ENCODE measurements around the gene USPL1. TPM values are rescaled to one million over a fixed set of nuclear protein-coding genes. Genes with fewer than 3 reads are reported as not detected.
"Not testable (repeated sequence)": the region's sequence is repeated elsewhere in the genome, so short reads cannot be mapped to it uniquely, and the experiment has no call there.

USPL1 gene
- total RNA-seq, 2 donors from 2014 or later = 17.9 to 19.3 TPM

DNA sequence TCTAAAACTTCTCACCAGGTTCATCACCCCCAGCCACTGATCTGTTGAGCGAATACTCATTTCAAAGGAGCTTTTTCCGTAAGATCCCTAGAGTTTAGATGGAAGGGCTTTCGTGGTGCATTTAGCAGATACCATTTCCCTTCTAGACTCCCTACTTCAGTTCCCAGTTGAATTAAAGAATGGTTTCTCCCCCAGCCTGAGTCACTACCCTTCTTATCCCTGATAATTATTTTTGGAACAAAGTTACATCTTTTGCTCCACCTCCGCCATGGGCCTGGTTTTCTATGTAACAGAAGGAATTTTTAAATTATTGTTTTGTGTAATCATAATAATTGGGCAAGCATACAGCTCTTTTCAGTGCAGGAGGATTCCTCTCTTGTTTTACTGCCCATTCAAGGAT is 22.0 kb downstream of the USPL1 start:
- H3K4me1 Mint-ChIP-seq = no peaks in the 10 kb centered on the region
- 81 to 93% methylated on average over 3 to 4 of the region's 4 CpGs for WGBS, 2 experiments (ENCODE audit: insufficient coverage in 1 of 2, insufficient read length in 1 of 2)
- H3K27me3 Mint-ChIP-seq (ENCODE audit: insufficient read depth) = no peaks in the 10 kb centered on the region
- Histone ChIP-seq H3K9ac (ENCODE audit: extremely low read depth, low read length, poor library complexity, severe bottlenecking) (no peak overlapping the region), H3K36me3 (ENCODE audit: control insufficient read depth, insufficient read depth, low read length) (peaks cover 69% of the 10 kb centered on the region), H3K27me3 (ENCODE audit: control insufficient read depth, insufficient read depth, low read length, poor library complexity, severe bottlenecking) (no peaks in the 10 kb centered on the region), H3K27ac (ENCODE audit: low read depth, low read length) (no peak overlapping the region), H3K4me1 (ENCODE audit: control insufficient read depth, insufficient read depth, low read length) (no peaks in the 10 kb centered on the region), H3K9me3 (ENCODE audit: control insufficient read depth, low read length) (peaks cover 2% of the 10 kb centered on the region), H3K4me3 (ENCODE audit: low read length) (no peak overlapping the region)
- H3K36me3 Mint-ChIP-seq (ENCODE audit: low read depth) = peaks cover 40% of the 10 kb centered on the region
- no peaks in the 10 kb centered on the region for H3K9me3 Mint-ChIP-seq
- TF ChIP-seq, protein P1, sequence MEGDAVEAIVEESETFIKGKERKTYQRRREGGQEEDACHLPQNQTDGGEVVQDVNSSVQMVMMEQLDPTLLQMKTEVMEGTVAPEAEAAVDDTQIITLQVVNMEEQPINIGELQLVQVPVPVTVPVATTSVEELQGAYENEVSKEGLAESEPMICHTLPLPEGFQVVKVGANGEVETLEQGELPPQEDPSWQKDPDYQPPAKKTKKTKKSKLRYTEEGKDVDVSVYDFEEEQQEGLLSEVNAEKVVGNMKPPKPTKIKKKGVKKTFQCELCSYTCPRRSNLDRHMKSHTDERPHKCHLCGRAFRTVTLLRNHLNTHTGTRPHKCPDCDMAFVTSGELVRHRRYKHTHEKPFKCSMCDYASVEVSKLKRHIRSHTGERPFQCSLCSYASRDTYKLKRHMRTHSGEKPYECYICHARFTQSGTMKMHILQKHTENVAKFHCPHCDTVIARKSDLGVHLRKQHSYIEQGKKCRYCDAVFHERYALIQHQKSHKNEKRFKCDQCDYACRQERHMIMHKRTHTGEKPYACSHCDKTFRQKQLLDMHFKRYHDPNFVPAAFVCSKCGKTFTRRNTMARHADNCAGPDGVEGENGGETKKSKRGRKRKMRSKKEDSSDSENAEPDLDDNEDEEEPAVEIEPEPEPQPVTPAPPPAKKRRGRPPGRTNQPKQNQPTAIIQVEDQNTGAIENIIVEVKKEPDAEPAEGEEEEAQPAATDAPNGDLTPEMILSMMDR (conservative IDR thresholded peaks at IDR 0.05) = no peak
- H3K27ac Mint-ChIP-seq = no peak overlapping the region
- H3K4me3 Mint-ChIP-seq = no peak overlapping the region
- no peak for DNase-seq

DNA sequence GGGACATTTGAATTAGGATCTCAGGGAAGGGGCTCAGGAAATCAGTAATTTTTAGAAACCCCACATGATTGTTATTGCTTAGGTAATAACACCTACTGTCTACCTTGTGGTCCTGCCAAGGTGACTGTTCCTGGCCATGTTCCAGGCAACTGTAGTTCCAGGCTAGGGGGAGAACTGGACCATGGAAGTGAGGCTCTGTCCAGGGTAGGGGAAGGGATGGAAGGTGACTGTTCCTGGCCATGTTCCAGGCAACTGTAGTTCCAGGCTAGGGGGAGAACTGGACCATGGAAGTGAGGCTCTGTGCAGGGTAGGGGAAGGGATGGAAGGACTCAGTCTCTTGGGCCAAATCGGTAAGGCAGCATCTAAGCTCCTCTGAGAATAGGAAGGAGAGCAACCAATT is 23.5 kb downstream of the USPL1 start:
- H3K27ac ChIP-seq (ENCODE audit: low read depth, low read length); H3K27ac Mint-ChIP-seq; H3K4me3 Mint-ChIP-seq; DNase-seq; H3K27me3 Mint-ChIP-seq (ENCODE audit: insufficient read depth); H3K9me3 ChIP-seq (ENCODE audit: control insufficient read depth, low read length); H3K9ac ChIP-seq (ENCODE audit: extremely low read depth, low read length, poor library complexity, severe bottlenecking); H3K4me1 ChIP-seq (ENCODE audit: control insufficient read depth, insufficient read depth, low read length); H3K4me3 ChIP-seq (ENCODE audit: low read length); H3K4me1 Mint-ChIP-seq; H3K9me3 Mint-ChIP-seq; H3K27me3 ChIP-seq (ENCODE audit: control insufficient read depth, insufficient read depth, low read length, poor library complexity, severe bottlenecking): not testable (repeated sequence)
- H3K36me3 ChIP-seq (ENCODE audit: control insufficient read depth, insufficient read depth, low read length) = peaks cover 70% of the 10 kb centered on the region
- H3K36me3 Mint-ChIP-seq (ENCODE audit: low read depth) = peaks cover 42% of the 10 kb centered on the region
- WGBS, 2 experiments (ENCODE audit: insufficient coverage in 1 of 2, insufficient read length in 1 of 2) = 92% methylated on average over 1 of the region's 1 CpG; no CpG with 5 or more reads in 1 of the 2 experiments

DNA sequence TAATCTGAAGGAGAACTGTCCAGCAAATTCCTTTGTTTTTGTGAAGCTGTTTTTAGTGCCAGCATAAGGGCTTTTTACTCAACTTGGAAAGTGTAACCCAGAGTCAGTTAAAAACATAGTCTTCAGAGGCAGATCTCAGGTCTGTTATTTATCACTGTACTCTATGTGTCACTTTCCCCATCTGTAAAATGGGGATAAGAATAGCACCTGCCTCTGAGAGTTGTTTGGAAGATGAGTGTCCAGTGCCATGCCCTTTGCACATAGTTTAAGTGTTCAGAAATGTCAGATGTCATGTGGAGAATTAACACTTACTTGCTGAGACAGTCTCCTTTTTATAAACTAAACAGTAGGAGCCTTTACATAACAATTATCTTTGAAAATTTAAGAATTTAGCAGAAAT is 27.9 kb downstream of the USPL1 start:
- H3K9me3 Mint-ChIP-seq = no peaks in the 10 kb centered on the region
- H3K27ac ChIP-seq (ENCODE audit: low read depth, low read length) = no peak overlapping the region
- H3K36me3 Mint-ChIP-seq (ENCODE audit: low read depth) = peaks cover 62% of the 10 kb centered on the region
- no peak overlapping the region for H3K9ac ChIP-seq (ENCODE audit: extremely low read depth, low read length, poor library complexity, severe bottlenecking)
- H3K9me3 ChIP-seq (ENCODE audit: control insufficient read depth, low read length) = no peaks in the 10 kb centered on the region
- H3K27ac Mint-ChIP-seq = no peak overlapping the region
- TF ChIP-seq, protein P1 (conservative IDR thresholded peaks at IDR 0.05) = no peak
- no peaks in the 10 kb centered on the region for H3K27me3 Mint-ChIP-seq (ENCODE audit: insufficient read depth)
- H3K4me3 ChIP-seq (ENCODE audit: low read length) = no peak overlapping the region
- no peaks in the 10 kb centered on the region for H3K4me1 Mint-ChIP-seq
- no peaks in the 10 kb centered on the region for H3K4me1 ChIP-seq (ENCODE audit: control insufficient read depth, insufficient read depth, low read length)
- H3K4me3 Mint-ChIP-seq = no peak overlapping the region
- DNase-seq = no peak
- H3K27me3 ChIP-seq (ENCODE audit: control insufficient read depth, insufficient read depth, low read length, poor library complexity, severe bottlenecking) = no peaks in the 10 kb centered on the region
- H3K36me3 ChIP-seq (ENCODE audit: control insufficient read depth, insufficient read depth, low read length) = peaks cover 78% of the 10 kb centered on the region

DNA sequence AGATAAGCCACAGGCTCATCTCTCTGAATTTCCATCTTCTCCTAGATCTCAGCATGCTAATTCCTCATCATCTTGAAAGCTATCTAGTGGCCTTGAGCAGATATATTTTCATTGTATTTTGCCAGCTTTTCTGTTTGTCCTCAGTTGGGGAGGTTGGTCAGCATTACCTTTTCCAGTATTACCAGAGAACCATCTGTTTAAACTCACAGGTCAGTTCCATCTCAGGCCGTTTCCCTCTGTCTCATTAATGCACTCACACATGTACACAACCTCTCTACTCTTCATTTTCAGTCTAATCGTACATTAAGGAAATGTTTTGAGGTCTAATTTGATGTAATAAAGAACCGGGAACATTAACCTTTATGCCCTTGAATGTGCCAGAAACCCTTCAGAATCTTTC is 29.7 kb downstream of the USPL1 start:
- Histone ChIP-seq H3K4me1 (ENCODE audit: control insufficient read depth, insufficient read depth, low read length) (no peaks in the 10 kb centered on the region), H3K27me3 (ENCODE audit: control insufficient read depth, insufficient read depth, low read length, poor library complexity, severe bottlenecking) (no peaks in the 10 kb centered on the region), H3K27ac (ENCODE audit: low read depth, low read length) (no peak overlapping the region), H3K9me3 (ENCODE audit: control insufficient read depth, low read length) (no peaks in the 10 kb centered on the region), H3K36me3 (ENCODE audit: control insufficient read depth, insufficient read depth, low read length) (peaks cover 71% of the 10 kb centered on the region), H3K9ac (ENCODE audit: extremely low read depth, low read length, poor library complexity, severe bottlenecking) (no peak overlapping the region), H3K4me3 (ENCODE audit: low read length) (no peak overlapping the region)
- Mint-ChIP-seq H3K27me3 (ENCODE audit: insufficient read depth) (no peaks in the 10 kb centered on the region), H3K4me3 (no peak overlapping the region), H3K27ac (no peak overlapping the region), H3K9me3 (no peaks in the 10 kb centered on the region), H3K4me1 (no peaks in the 10 kb centered on the region), H3K36me3 (ENCODE audit: low read depth) (peaks cover 50% of the 10 kb centered on the region)
- TF ChIP-seq, protein P1 (conservative IDR thresholded peaks at IDR 0.05) = no peak
- no peak for DNase-seq
- 94 to 100% methylated on average over 1 to 3 of the region's 3 CpGs for WGBS, 2 experiments (ENCODE audit: insufficient coverage in 1 of 2, insufficient read length in 1 of 2)

Measured in endodermal cell (in vitro differentiated cells).